Measurements from ENCODE around the gene ACVR2A. TPM values are rescaled to one million over a fixed set of nuclear protein-coding genes. Genes with fewer than 3 reads are reported as not detected.

Gene ACVR2A
- polyA plus RNA-seq, 1 donor from 2014 or later, result 139 TPM

DNA sequence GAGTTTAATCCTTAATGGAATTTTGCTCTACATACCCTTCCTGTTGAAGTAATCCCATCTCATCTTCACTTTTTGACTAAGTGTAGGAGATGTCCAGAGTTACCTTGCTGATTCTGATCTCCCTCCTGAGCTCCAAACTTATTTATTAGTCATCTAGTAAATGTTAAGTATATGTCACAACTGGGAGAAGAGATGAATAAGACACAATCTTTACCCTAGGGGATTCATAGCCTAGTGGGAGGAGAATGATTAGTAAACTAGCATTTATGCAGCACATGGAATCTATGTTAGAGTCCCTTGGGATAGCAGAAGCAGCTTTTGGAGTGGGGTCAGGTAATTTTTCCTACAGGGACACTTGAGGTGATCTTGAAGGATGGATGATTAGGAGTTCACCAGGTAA, 20.7 kb downstream of the ACVR2A start:
- H3K4me3 ChIP-seq (ENCODE audit: low read length), result no peak overlapping the region
- no peaks in the 10 kb centered on the region for H3K27me3 ChIP-seq (ENCODE audit: insufficient read depth, low read depth, low read length)
- H3K4me2 ChIP-seq (ENCODE audit: low read length), result no peak overlapping the region
- H3K36me3 ChIP-seq (ENCODE audit: insufficient read depth, low read length), result peaks cover 6% of the 10 kb centered on the region
- peaks cover 27% of the 10 kb centered on the region for H4K20me1 ChIP-seq (ENCODE audit: insufficient read depth)
- peaks cover 96% of the 10 kb centered on the region for H3K79me2 ChIP-seq (replicated peaks; ENCODE audit: insufficient read depth, low read length)
- no peak overlapping the region for H3K9ac ChIP-seq (ENCODE audit: low read length)
- TF ChIP-seq CTCF (IDR thresholded peaks at IDR 0.05; ENCODE audit: poor library complexity, severe bottlenecking), result no peak
- TF ChIP-seq TAF1 (IDR thresholded peaks at IDR 0.05; ENCODE audit: low read depth), result no peak
- no peak for TF ChIP-seq EZH2 (IDR thresholded peaks at IDR 0.05; ENCODE audit: borderline replicate concordance, insufficient read depth, low read length, poor library complexity, severe bottlenecking)
- TF ChIP-seq REST (IDR thresholded peaks at IDR 0.05; ENCODE audit: borderline replicate concordance), result no peak
- no peak for TF ChIP-seq EP300 (conservative IDR thresholded peaks at IDR 0.05; ENCODE audit: poor library complexity, severe bottlenecking)
- TF ChIP-seq POLR2AphosphoS5 (IDR thresholded peaks at IDR 0.05), result no peak
- no peaks in the 10 kb centered on the region for H3K9me3 ChIP-seq (ENCODE audit: low read length)
- H3K27ac ChIP-seq (ENCODE audit: low read length), result no peak overlapping the region
- H2AFZ ChIP-seq (ENCODE audit: low read depth, low read length), result no peak overlapping the region
- no peaks in the 10 kb centered on the region for H3K9me2 ChIP-seq (ENCODE audit: insufficient read depth, low read length)
- H3F3A ChIP-seq (ENCODE audit: insufficient read depth, low read length, poor library complexity, severe bottlenecking), result no peaks in the 10 kb centered on the region

GRCh38 chr2:147867050-147867449, 22.2 kb downstream of the ACVR2A start:
- Histone ChIP-seq H4K20me1 (ENCODE audit: insufficient read depth) (peaks cover 32% of the 10 kb centered on the region), H3K79me2 (replicated peaks; ENCODE audit: insufficient read depth, low read length) (peaks cover 96% of the 10 kb centered on the region), H2AFZ (ENCODE audit: low read depth, low read length) (no peak overlapping the region), H3F3A (ENCODE audit: insufficient read depth, low read length, poor library complexity, severe bottlenecking) (no peaks in the 10 kb centered on the region), H3K36me3 (ENCODE audit: insufficient read depth, low read length) (peaks cover 6% of the 10 kb centered on the region), H3K4me3 (ENCODE audit: low read length) (no peak overlapping the region), H3K9me3 (ENCODE audit: low read length) (no peaks in the 10 kb centered on the region), H3K27ac (ENCODE audit: low read length) (no peak overlapping the region), H3K4me2 (ENCODE audit: low read length) (no peak overlapping the region), H3K9me2 (ENCODE audit: insufficient read depth, low read length) (no peaks in the 10 kb centered on the region), H3K9ac (ENCODE audit: low read length) (no peak overlapping the region), H3K27me3 (ENCODE audit: insufficient read depth, low read depth, low read length) (no peaks in the 10 kb centered on the region)
- no peak for TF ChIP-seq CTCF (IDR thresholded peaks at IDR 0.05; ENCODE audit: poor library complexity, severe bottlenecking)
- TF ChIP-seq TAF1 (IDR thresholded peaks at IDR 0.05; ENCODE audit: low read depth), result no peak
- no peak for TF ChIP-seq SMC3 (conservative IDR thresholded peaks at IDR 0.05; ENCODE audit: poor library complexity)
- no peak for TF ChIP-seq POLR2AphosphoS5 (IDR thresholded peaks at IDR 0.05)
- no peak for TF ChIP-seq RAD21 (conservative IDR thresholded peaks at IDR 0.05)
- no peak for TF ChIP-seq MXI1 (conservative IDR thresholded peaks at IDR 0.05; ENCODE audit: poor library complexity, severe bottlenecking)
- TF ChIP-seq EP300 (conservative IDR thresholded peaks at IDR 0.05; ENCODE audit: poor library complexity, severe bottlenecking), result no peak
- no peak for TF ChIP-seq EZH2 (IDR thresholded peaks at IDR 0.05; ENCODE audit: borderline replicate concordance, insufficient read depth, low read length, poor library complexity, severe bottlenecking)
- TF ChIP-seq REST (IDR thresholded peaks at IDR 0.05; ENCODE audit: borderline replicate concordance), result no peak
